ENCODE measurements around the gene SLC30A3. TPM values are rescaled to one million over a fixed set of nuclear protein-coding genes. Genes with fewer than 3 reads are reported as not detected.
A peak's percentile ranks its signal among the peaks of the same experiment; 100 is the strongest.

The SLC30A3 gene
- total RNA-seq, 1 donor from 2014 or later, result 17.9 TPM

GRCh38 chr2:27256855-27257454, 5.9 kb downstream of the SLC30A3 start:
- DNase-seq, result no peak

GRCh38 chr2:27255660-27256059, 7.2 kb downstream of the SLC30A3 start:
- DNase-seq, result no peak

- peak; percentile 9 for DNase-seq
Measured at GRCh38 chr2:27255187-27255586, 7.7 kb downstream of the SLC30A3 start.

- no peak for DNase-seq
Measured at GRCh38 chr2:27251766-27252165, 11.1 kb downstream of the SLC30A3 start.

- no peak for DNase-seq
Measured at GRCh38 chr2:27250652-27251379, 12.0 kb downstream of the SLC30A3 start.

- DNase-seq, result peak; percentile 75
Measured at GRCh38 chr2:27249891-27250651, 12.8 kb downstream of the SLC30A3 start.

GRCh38 chr2:27249159-27249890, 13.5 kb downstream of the SLC30A3 start:
- DNase-seq, result peak; percentile 17

GRCh38 chr2:27247893-27248292, 15.0 kb downstream of the SLC30A3 start:
- DNase-seq, result no peak

GRCh38 chr2:27245626-27246025, 17.2 kb downstream of the SLC30A3 start:
- no peak for DNase-seq

GRCh38 chr2:27245116-27245515, 17.7 kb downstream of the SLC30A3 start:
- DNase-seq, result no peak

GRCh38 chr2:27243391-27244130, 19.3 kb downstream of the SLC30A3 start:
- DNase-seq, result no peak

- DNase-seq, result no peak
Measured at GRCh38 chr2:27242614-27242951, 20.3 kb downstream of the SLC30A3 start.

GRCh38 chr2:27241761-27242613, 20.9 kb downstream of the SLC30A3 start:
- no peak for DNase-seq

GRCh38 chr2:27240406-27240805, 22.4 kb downstream of the SLC30A3 start:
- no peak for DNase-seq

GRCh38 chr2:27238976-27239375, 23.9 kb downstream of the SLC30A3 start:
- DNase-seq, result no peak

- no peak for DNase-seq
Measured at GRCh38 chr2:27237341-27237945, 25.4 kb downstream of the SLC30A3 start.

- DNase-seq, result no peak
Measured at GRCh38 chr2:27236626-27237025, 26.2 kb downstream of the SLC30A3 start.

GRCh38 chr2:27236136-27236535, 26.7 kb downstream of the SLC30A3 start:
- no peak for DNase-seq

GRCh38 chr2:27233341-27233740, 29.5 kb downstream of the SLC30A3 start:
- no peak for DNase-seq

- DNase-seq, result no peak
Measured at GRCh38 chr2:27231921-27232320, 30.9 kb downstream of the SLC30A3 start.

- no peak for DNase-seq
Measured at GRCh38 chr2:27227501-27227900, 35.3 kb downstream of the SLC30A3 start.

Measured in dermis blood vessel endothelial cell (primary cell).